CD4-positive, CD25-positive, alpha-beta regulatory T cell (primary cell): ENCODE measurements around the gene TYROBP. TPM values are rescaled to one million over a fixed set of nuclear protein-coding genes. Genes with fewer than 3 reads are reported as not detected.

Source experiments
- ATAC-seq, 2 donors: fragments of 150-1000 bp; cut with Tn5 transposase; one replicate each; pipeline ENCODE4 v1.10.0; 2021; ENCODE audit warnings: low read depth in 2 of 2, moderate number of reproducible peaks in 2 of 2, moderate library complexity in 1 of 2
- DNase-seq, 3 donors: peaks; one replicate each; pipeline versions ENCODE4 v3.0.0 to v3.0.0-alpha.2; 2012 to 2022; ENCODE audit warnings: mixed read lengths in 1 of 3
- H3K27ac ChIP-seq: one replicate; pipeline ENCODE4 v1.7.0; 2013; ENCODE audit warnings: mild to moderate bottlenecking, low read length; ENCODE audit not compliant: insufficient read depth, poor library complexity, severe bottlenecking
- H3K27me3 ChIP-seq: one replicate; pipeline ENCODE4 v1.7.0; 2013; ENCODE audit warnings: low read length; ENCODE audit not compliant: control insufficient read depth, insufficient read depth
- H3K36me3 ChIP-seq: one replicate; pipeline ENCODE4 v1.7.0; 2013; ENCODE audit warnings: mild to moderate bottlenecking, low read length, moderate library complexity; ENCODE audit not compliant: control insufficient read depth, insufficient read depth
- H3K4me1 ChIP-seq: 2 replicates; pipeline ENCODE4 v1.7.0; 2013; ENCODE audit warnings: mild to moderate bottlenecking, low read length; ENCODE audit not compliant: insufficient read depth, control insufficient read depth, poor library complexity, severe bottlenecking
- H3K4me3 ChIP-seq: one replicate; pipeline ENCODE4 v1.7.0; 2013; ENCODE audit warnings: low read depth, mild to moderate bottlenecking, low read length, moderate library complexity
- H3K9me3 ChIP-seq, 2 experiments: 1 replicate in 1 of 2; 2 replicates in 1 of 2; pipeline ENCODE4 v1.7.0; 2013; ENCODE audit warnings: low read length in 2 of 2, mild to moderate bottlenecking in 1 of 2, moderate library complexity in 1 of 2; ENCODE audit not compliant: control insufficient read depth in 2 of 2
- H3K27ac Mint-ChIP-seq, 3 donors: one replicate each; pipeline ENCODE4 v1.8.0; 2020 to 2022; ENCODE audit warnings: mild to moderate bottlenecking in 3 of 3, mixed read lengths in 3 of 3, moderate library complexity in 2 of 3
- H3K27me3 Mint-ChIP-seq: one replicate; pipeline ENCODE4 v1.8.0; 2022; ENCODE audit warnings: mild to moderate bottlenecking, mixed read lengths
- H3K36me3 Mint-ChIP-seq: one replicate; pipeline ENCODE4 v1.8.0; 2020; ENCODE audit warnings: mixed read lengths
- H3K4me1 Mint-ChIP-seq, 4 donors: one replicate each; pipeline ENCODE4 v1.8.0; 2020 to 2022; ENCODE audit warnings: mixed read lengths in 4 of 4, mild to moderate bottlenecking in 1 of 4
- H3K4me3 Mint-ChIP-seq, 4 donors: one replicate each; pipeline ENCODE4 v1.8.0; 2020 to 2022; ENCODE audit warnings: mild to moderate bottlenecking in 4 of 4, mixed read lengths in 4 of 4, moderate library complexity in 3 of 4
- H3K9me3 Mint-ChIP-seq, 7 donors: one replicate each; pipeline ENCODE4 v1.8.0; 2020 to 2022; ENCODE audit warnings: mixed read lengths in 7 of 7, mild to moderate bottlenecking in 3 of 7, moderate library complexity in 2 of 7
- polyA plus RNA-seq, 4 donors: library from polyadenylated mRNA; unstranded; fragments of 300-500 nt; fragmentation: Illumina TruSeq; gene quantifications; one replicate each; pipeline ENCODE4 v1.2.3, GENCODE V29; 2021
- total RNA-seq: library from RNA; stranded (reverse); gene quantifications from one replicate; pipeline ENCODE4 v1.2.3, GENCODE V29; 2022

TYROBP gene
- total and polyA plus RNA-seq, 5 donors from 2014 or later, result 0.49 to 6.9 (median 2.1) TPM; not detected in 1

DNA sequence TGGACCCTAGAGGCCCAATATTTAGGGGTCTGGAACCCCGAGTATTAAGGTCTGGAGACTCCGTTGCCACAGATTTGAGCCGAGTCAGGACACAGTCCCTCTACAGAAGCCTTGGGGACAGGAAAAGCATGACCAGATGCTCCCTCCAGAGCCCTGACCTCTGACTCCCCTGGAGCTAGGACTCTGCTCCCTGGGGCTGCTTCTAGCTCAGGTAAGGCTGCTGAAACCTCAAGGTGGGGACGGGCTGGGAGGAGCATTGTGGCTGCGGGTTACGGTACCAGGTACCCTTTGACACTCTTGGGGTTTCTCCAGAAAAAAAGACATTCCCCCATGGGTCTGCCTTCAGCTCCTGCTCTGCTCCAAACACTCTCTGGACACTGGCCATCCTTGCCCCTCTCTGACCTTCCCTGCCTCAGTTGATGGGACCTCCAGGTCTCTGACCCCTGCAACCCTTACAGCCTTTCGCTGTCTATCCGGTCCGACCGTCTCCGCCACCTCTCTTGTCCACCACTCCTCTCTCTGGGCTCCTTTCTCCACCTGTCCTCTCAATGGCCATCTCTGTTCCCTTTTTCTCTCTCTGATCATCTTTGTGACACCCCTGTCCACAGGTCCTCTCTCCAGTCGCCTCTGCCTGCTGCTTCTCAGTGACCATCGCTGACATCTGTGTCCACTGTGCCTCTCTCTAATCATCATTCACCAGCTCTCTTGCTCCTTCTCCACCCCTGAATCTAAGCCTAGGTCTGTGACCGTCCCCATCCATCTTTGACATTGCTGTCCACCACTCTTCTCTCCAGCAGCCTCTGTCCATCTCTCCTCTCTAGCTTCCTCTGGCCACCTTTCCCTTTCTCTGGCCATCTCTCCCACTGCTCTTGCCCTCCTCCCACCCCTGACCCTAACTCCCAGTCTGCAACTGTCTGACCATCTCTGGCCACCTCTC is 29.5 kb upstream of the TYROBP start:
- Histone ChIP-seq H3K4me3 (peak overlapping the region; percentile 68), H3K36me3 (peaks cover 5% of the 10 kb centered on the region), H3K27me3 (no peaks in the 10 kb centered on the region), H3K27ac (no peak overlapping the region), H3K4me1 (peaks cover 33% of the 10 kb centered on the region), H3K9me3 (no peaks in the 10 kb centered on the region)
- Mint-ChIP-seq H3K4me1 (peaks cover 8 to 59% (median 26%) of the 10 kb centered on the region in 4 donors), H3K9me3 (no peaks in the 10 kb centered on the region), H3K4me3 (peak overlapping the region; percentile 85 to 97 (median 90)), H3K27me3 (peaks cover 7% of the 10 kb centered on the region), H3K36me3 (peaks cover 21% of the 10 kb centered on the region), H3K27ac (peak overlapping the region; percentile 76 to 89 (median 81))
- no peak for ATAC-seq
- peak in 1 of 3 donors; percentile 14 for DNase-seq

DNA sequence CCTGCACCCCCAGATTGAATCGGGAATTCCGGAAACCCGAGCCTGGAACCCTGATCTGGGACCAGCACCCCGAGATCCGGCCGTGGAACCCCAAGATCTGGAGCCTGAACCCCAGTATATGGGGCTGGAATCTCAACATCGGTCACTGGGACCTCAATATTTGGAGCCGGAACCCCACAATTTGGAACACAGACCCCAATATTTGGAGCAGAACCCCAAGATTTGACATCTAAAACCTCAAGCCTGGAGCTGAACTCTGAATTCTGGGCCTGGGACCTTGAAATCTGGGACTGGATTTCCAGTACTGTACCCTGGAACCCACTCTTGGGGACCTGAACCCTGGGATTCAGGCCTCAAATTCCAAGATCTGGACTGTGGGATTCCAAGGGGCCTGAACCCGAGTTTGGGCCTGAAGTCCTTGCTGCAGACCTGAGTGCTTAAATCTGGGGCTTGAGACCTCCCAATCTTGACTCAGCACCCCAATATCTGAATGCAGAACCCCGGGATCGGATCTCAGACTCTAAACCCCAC is 28.7 kb upstream of the TYROBP start:
- Histone ChIP-seq H3K4me1 (peaks cover 33% of the 10 kb centered on the region), H3K4me3 (peak overlapping the region; percentile 68), H3K36me3 (peaks cover 2% of the 10 kb centered on the region), H3K27ac (peak overlapping the region; percentile 41), H3K9me3 (no peaks in the 10 kb centered on the region), H3K27me3 (no peaks in the 10 kb centered on the region)
- Mint-ChIP-seq H3K27ac (peak overlapping the region; percentile 63 to 89 (median 67)), H3K4me3 (peak overlapping the region; percentile 85 to 97 (median 90)), H3K9me3 (no peaks in the 10 kb centered on the region), H3K4me1 (peaks cover 8 to 58% (median 27%) of the 10 kb centered on the region in 4 donors), H3K36me3 (peaks cover 21% of the 10 kb centered on the region), H3K27me3 (peaks cover 7% of the 10 kb centered on the region)
- ATAC-seq (no peak), DNase-seq (no peak)

DNA sequence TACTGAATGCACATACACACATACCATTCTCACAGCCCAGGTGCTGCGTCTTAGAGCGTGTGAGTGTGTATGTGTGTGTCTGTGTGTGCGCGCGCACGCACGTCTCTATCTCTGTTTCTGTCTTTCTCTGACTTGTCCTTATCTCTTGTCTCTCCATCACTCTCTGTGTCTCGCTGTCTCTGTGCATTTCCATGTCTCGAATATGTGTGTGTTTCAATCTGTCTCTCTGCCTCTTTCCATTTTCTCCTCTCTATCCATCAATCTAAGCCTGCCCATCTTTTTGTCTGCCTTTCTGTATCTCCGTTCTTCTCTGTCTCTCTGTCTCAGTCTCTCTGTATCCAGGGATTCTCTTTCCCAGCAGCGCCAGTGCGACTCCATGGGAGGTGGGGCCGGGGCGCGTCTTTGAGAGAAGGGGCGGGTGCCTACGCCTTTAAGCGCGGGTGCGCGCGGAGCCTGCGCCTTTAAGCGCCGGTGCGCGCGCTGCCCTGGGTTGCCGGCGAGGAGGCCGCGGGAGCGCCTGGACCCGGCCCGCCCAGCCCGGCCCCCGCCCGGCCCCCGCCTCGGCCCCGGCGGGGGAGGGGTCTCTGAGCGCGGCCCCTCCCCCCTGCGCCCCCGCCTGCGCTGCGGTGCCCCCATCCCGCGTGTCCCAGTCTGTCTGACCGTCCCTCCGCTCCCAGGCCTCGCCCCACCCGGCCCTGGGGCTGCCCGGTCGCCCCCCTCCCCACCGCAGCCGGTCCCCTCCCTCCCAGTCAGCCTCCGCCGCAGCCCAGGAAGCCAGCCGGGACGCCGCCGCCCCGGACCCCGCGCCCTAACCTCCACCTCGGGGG is 28.0 kb upstream of the TYROBP start, which contains the start of gene LRFN3:
TSS of gene LRFN3 (plus strand) at position 464 of the 827 bp plus-strand sequence. CDS start 3,052 bp downstream, outside the sequence.
- H3K27me3 Mint-ChIP-seq, result peaks cover 7% of the 10 kb centered on the region
- peak within 1 kb of the TSS; percentile 87 to 97 (median 95) for H3K4me3 Mint-ChIP-seq
- Histone ChIP-seq H3K36me3 (peaks cover 2% of the 10 kb centered on the region), H3K27me3 (no peaks in the 10 kb centered on the region), H3K4me3 (peak within 1 kb of the TSS; percentile 89), H3K9me3 (no peaks in the 10 kb centered on the region), H3K27ac (peak within 1 kb of the TSS; percentile 41), H3K4me1 (peaks cover 36% of the 10 kb centered on the region)
- ATAC-seq (no peak), DNase-seq (peak; percentile 29 to 75 (median 39))
- peaks cover 8 to 59% (median 30%) of the 10 kb centered on the region in 4 donors for H3K4me1 Mint-ChIP-seq
- H3K36me3 Mint-ChIP-seq, result peaks cover 18% of the 10 kb centered on the region
- peak within 1 kb of the TSS; percentile 63 to 89 (median 67) for H3K27ac Mint-ChIP-seq
- H3K9me3 Mint-ChIP-seq, result no peaks in the 10 kb centered on the region

DNA sequence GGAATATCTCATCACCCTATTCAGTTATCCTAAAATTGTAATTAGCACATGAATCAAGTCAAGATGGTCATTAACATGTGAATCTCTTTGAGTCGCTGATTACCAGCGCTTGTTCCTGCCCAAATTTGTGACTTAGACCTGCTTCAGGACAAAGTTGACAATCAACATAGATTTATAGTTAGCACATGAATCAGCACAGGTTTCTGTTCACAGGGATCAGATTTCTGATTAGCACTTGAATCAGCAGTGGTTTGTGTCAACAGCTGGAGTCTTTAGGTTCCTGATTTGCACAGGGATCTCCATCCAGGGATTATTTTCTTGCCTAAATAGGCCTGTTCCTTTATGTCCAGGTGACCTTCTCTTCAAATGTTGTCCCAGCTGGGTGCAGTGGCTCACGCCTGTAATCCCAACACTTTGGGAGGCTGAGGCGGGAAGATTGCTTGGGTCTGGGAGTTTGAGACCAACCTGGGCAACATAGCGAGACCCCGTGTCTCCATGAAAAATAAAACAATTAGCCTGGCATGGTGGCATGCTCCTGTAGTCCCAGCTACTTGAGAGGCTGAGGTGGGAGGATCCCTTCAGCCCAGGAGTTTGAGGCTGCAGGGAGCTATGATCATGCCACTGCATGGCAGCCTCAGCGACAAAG is 24.3 kb upstream of the TYROBP start:
- peak overlapping the region; percentile 84 for H3K27ac ChIP-seq
- peaks cover 46% of the 10 kb centered on the region for H3K4me1 ChIP-seq
- peak overlapping the region in 2 of 4 donors; percentile 46 to 65 for H3K4me3 Mint-ChIP-seq
- no peaks in the 10 kb centered on the region for H3K9me3 ChIP-seq
- no peaks in the 10 kb centered on the region for H3K9me3 Mint-ChIP-seq
- H3K27me3 ChIP-seq, result no peaks in the 10 kb centered on the region
- no peaks in the 10 kb centered on the region for H3K36me3 ChIP-seq
- H3K4me1 Mint-ChIP-seq, result peaks cover 7 to 58% (median 23%) of the 10 kb centered on the region in 4 donors
- H3K27ac Mint-ChIP-seq, result peak overlapping the region in 1 of 3 donors; percentile 90
- H3K4me3 ChIP-seq, result no peak overlapping the region
- peaks cover 7% of the 10 kb centered on the region for H3K27me3 Mint-ChIP-seq
- ATAC-seq, result no peak
- no peaks in the 10 kb centered on the region for H3K36me3 Mint-ChIP-seq
- no peak for DNase-seq

DNA sequence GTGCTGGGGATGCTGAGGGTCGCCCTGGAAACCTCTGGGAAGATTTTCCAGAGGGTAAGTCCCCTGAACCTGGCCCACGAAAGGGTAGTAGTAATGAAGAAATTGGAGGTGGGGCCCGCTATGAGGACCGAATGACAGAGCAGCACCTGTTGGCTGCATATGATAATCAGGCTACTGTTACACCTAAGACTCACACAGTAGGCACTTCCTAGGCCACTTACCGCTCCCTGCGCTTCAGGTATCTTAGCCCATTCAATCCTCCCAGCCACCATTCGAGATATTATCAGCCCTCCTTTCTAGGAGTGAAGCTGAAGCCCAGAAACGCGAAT is 23.7 kb upstream of the TYROBP start:
- Histone ChIP-seq H3K36me3 (no peaks in the 10 kb centered on the region), H3K27ac (peak overlapping the region; percentile 84), H3K4me3 (no peak overlapping the region), H3K27me3 (no peaks in the 10 kb centered on the region), H3K9me3 (no peaks in the 10 kb centered on the region), H3K4me1 (peaks cover 40% of the 10 kb centered on the region)
- Mint-ChIP-seq H3K27me3 (peaks cover 7% of the 10 kb centered on the region), H3K9me3 (no peaks in the 10 kb centered on the region), H3K36me3 (no peaks in the 10 kb centered on the region), H3K27ac (peak overlapping the region in 2 of 3 donors; percentile 90 to 93), H3K4me1 (peaks cover 6 to 56% (median 23%) of the 10 kb centered on the region in 4 donors), H3K4me3 (peak overlapping the region; percentile 46 to 86 (median 74))
- DNase-seq, result no peak
- ATAC-seq, result peak in 1 of 2 donors; percentile 0

DNA sequence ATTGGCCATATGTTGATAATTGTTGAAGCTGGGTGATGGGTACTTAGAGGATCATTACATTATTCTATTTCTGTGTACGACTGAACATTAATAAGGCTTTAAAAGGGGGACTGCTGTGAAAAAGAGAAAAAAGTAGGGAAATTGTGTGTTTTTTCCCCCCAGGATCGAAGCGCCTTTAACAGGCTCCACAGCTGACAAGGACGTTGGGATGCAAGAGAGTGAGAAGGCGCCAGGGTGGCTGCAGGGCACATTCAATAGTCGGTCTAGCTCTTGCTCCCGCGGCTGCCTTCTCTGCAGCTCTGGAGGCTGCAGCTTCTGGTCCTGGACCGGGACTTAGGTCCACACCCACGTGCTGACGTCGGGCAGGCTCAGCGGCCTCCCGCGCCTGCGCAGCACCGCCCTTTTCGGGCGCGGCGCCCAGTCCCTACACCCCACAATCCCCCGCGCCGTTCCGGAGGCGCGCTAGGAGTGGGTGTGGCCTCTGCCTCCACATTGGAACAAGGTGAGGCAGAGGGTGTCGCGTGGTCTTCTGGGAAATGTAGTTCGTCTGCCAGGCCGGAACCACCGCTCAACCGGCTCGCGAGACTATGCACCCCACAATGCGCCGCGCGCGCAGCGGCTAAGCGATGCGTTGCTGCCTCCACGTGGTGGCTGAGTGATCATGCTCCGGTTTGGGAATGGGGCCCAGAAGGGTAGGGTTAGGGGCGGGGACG is 23.2 kb upstream of the TYROBP start:
- Histone ChIP-seq H3K9me3 (no peaks in the 10 kb centered on the region), H3K27ac (peak overlapping the region; percentile 84), H3K4me3 (peak overlapping the region; percentile 82), H3K36me3 (no peaks in the 10 kb centered on the region), H3K4me1 (peaks cover 36% of the 10 kb centered on the region), H3K27me3 (no peaks in the 10 kb centered on the region)
- H3K27me3 Mint-ChIP-seq, result peaks cover 7% of the 10 kb centered on the region
- peak overlapping the region; percentile 72 to 93 (median 90) for H3K27ac Mint-ChIP-seq
- H3K4me3 Mint-ChIP-seq, result peak overlapping the region; percentile 46 to 86 (median 84)
- DNase-seq, result peak; percentile 100
- peak; percentile 97 to 99 for ATAC-seq
- H3K36me3 Mint-ChIP-seq, result no peaks in the 10 kb centered on the region
- H3K9me3 Mint-ChIP-seq, result no peaks in the 10 kb centered on the region
- peaks cover 6 to 57% (median 27%) of the 10 kb centered on the region in 4 donors for H3K4me1 Mint-ChIP-seq
